ENCODE data around the gene DNAJB14. TPM values are rescaled to one million over a fixed set of nuclear protein-coding genes. Genes with fewer than 3 reads are reported as not detected.

DNAJB14 gene
- total RNA-seq, 1 experiment from 2014 or later = 52.5 TPM

DNA sequence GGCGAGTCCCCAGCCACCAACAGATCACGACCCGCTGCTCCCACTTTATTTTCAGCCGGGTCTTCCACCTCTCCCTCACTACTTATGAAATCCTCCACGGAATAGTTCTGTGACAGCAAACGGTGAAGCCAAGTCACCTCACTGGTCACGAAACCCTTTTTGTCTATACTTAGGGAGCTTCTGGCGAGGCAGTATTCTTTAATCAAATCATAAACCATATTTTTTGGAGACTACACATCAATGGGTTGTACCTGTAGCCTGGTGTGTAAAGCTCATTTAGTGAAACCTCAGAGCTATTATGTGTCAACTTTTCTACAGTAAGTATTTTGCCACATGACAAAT is 4.5 kb upstream of the DNAJB14 start (continued):
- TF ChIP-seq JUND (IDR thresholded peaks at IDR 0.05) = no peak
- TF ChIP-seq CBX3 (IDR thresholded peaks at IDR 0.05; ENCODE audit: low read depth) = no peak
- TF ChIP-seq ZNF274 (IDR thresholded peaks at IDR 0.05; ENCODE audit: low read depth, low read length) = no peak

DNA sequence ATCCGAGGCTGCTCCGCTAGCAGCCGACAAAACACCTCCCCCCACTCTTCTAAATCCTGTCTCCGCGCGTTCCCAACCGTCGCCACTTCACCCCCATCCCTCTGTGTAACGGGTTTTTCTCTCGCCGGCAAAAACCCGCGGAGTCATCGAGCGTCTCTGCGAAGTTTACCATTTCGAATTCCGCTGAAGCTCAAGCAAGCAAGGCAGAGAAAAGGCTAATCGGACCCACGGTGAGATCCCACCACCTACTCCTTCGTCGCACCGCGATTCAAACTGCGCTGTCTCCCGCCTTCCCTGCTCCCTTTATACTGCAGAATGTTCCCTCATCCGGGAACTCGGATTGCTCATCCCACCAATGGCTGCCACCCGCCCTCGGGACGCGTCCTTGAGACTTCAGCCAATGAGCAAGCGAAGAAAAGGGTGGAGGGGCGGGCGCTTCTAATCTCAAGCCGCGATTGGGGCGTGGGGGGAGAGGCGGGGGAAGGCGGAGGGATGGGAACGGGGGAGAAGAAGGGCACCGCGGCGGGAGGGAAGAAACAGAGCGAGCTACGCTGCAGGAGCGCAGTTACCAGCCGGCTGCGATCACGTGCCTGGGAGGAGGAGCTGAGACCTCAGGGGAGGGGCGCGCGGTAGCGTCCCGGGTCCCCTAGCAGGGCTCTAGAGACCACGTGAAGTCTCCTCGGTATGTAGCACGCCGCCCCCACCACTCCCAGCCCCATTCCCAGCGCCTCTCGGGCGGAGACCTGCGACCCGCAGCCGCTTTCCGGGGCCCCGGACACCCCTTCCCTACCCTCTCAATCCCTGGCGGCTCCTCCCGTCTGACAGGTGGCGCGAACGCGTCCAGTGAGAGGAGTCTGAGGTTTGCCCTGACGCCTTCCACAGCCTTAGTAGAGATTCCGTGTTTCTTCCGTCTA is 3.8 kb upstream of the DNAJB14 start, which contains the start of gene H2AZ1:
H2AZ1 (minus strand) TSS at position 277 of the 914 bp plus-strand sequence; CDS start at position 172, 105 bp downstream.
- peak; percentile 78 for TF ChIP-seq YY1 (IDR thresholded peaks at IDR 0.05; ENCODE audit: extremely low read depth, insufficient replicate concordance, low read depth, low read length)
- peak; percentile 85 for TF ChIP-seq TCF7L2 (IDR thresholded peaks at IDR 0.05; ENCODE audit: borderline replicate concordance, extremely low read depth, insufficient read depth, insufficient read length)
- peak; percentile 99 for TF ChIP-seq POLR2AphosphoS5 (IDR thresholded peaks at IDR 0.05; ENCODE audit: low read depth, low read length)
- TF ChIP-seq, protein P1, sequence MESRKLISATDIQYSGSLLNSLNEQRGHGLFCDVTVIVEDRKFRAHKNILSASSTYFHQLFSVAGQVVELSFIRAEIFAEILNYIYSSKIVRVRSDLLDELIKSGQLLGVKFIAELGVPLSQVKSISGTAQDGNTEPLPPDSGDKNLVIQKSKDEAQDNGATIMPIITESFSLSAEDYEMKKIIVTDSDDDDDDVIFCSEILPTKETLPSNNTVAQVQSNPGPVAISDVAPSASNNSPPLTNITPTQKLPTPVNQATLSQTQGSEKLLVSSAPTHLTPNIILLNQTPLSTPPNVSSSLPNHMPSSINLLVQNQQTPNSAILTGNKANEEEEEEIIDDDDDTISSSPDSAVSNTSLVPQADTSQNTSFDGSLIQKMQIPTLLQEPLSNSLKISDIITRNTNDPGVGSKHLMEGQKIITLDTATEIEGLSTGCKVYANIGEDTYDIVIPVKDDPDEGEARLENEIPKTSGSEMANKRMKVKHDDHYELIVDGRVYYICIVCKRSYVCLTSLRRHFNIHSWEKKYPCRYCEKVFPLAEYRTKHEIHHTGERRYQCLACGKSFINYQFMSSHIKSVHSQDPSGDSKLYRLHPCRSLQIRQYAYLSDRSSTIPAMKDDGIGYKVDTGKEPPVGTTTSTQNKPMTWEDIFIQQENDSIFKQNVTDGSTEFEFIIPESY (IDR thresholded peaks at IDR 0.05; ENCODE audit: extremely low read depth, insufficient replicate concordance, low read length) = no peak
- TF ChIP-seq POLR2A (IDR thresholded peaks at IDR 0.05; ENCODE audit: borderline replicate concordance, extremely low read depth, insufficient read depth, insufficient read length) = peak; percentile 99
- TF ChIP-seq, protein P2, sequence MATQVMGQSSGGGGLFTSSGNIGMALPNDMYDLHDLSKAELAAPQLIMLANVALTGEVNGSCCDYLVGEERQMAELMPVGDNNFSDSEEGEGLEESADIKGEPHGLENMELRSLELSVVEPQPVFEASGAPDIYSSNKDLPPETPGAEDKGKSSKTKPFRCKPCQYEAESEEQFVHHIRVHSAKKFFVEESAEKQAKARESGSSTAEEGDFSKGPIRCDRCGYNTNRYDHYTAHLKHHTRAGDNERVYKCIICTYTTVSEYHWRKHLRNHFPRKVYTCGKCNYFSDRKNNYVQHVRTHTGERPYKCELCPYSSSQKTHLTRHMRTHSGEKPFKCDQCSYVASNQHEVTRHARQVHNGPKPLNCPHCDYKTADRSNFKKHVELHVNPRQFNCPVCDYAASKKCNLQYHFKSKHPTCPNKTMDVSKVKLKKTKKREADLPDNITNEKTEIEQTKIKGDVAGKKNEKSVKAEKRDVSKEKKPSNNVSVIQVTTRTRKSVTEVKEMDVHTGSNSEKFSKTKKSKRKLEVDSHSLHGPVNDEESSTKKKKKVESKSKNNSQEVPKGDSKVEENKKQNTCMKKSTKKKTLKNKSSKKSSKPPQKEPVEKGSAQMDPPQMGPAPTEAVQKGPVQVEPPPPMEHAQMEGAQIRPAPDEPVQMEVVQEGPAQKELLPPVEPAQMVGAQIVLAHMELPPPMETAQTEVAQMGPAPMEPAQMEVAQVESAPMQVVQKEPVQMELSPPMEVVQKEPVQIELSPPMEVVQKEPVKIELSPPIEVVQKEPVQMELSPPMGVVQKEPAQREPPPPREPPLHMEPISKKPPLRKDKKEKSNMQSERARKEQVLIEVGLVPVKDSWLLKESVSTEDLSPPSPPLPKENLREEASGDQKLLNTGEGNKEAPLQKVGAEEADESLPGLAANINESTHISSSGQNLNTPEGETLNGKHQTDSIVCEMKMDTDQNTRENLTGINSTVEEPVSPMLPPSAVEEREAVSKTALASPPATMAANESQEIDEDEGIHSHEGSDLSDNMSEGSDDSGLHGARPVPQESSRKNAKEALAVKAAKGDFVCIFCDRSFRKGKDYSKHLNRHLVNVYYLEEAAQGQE (IDR thresholded peaks at IDR 0.05; ENCODE audit: low read depth) = no peak
- peaks cover 39% of the 10 kb centered on the region for H3K79me2 ChIP-seq (ENCODE audit: insufficient read depth, low read length)
- peak within 1 kb of the TSS; percentile 63 for H2AFZ ChIP-seq (ENCODE audit: low read depth, low read length, poor library complexity, severe bottlenecking)
- no peaks in the 10 kb centered on the region for H3K27me3 ChIP-seq (ENCODE audit: insufficient read depth, low read length)
- H4K20me1 ChIP-seq (ENCODE audit: insufficient read depth) = peaks cover 8% of the 10 kb centered on the region; the same call in 1 of the 2 replicates
- peak; percentile 98 for DNase-seq (ENCODE audit: low read depth, low spot score)
- ChIA-PET RAD21 (ENCODE audit: low non-redundant PET in 1 of 2, low total read pairs in 2 of 2, uncharacterized antibody in 2 of 2, unreplicated experiment in 2 of 2) (no interaction called here), CTCF (interaction anchor here (1.1 to 1.5 kb wide), 2 partner anchors 48 to 146 kb away, joined by 3 to 7 read pairs; no protein-coding TSS in a partner anchor), POLR2A (interaction anchor here (0.7 to 2.0 kb wide), 8 partner anchors 10 to 139 kb away, joined by 3 to 25 read pairs (median 6); partner anchors contain the start of gene LAMTOR3)
- H3K9me3 ChIP-seq (ENCODE audit: control insufficient read depth in 1 of 2, insufficient read depth in 1 of 2, low read depth in 1 of 2, low read length in 2 of 2) = no peaks in the 10 kb centered on the region
- H3K4me3 ChIP-seq (replicated peaks in 1 of 2; ENCODE audit: low read depth in 1 of 2, low read length in 2 of 2) = peak within 1 kb of the TSS; percentile 85 to 94
- H3K9ac ChIP-seq (ENCODE audit: low read length) = peak within 1 kb of the TSS; percentile 92
- no TSS peak for BruUV-seq (replicated peaks)
- peaks cover 13 to 34% of the 10 kb centered on the region in 2 experiments; a peak in 3 of 4 replicates for H3K4me1 ChIP-seq (ENCODE audit: control insufficient read depth in 1 of 2, insufficient read depth in 2 of 2, low read length in 2 of 2)
- H3K36me3 ChIP-seq (ENCODE audit: control insufficient read depth in 1 of 2, insufficient read depth in 2 of 2, low read length in 2 of 2) = peaks cover 8 to 12% of the 10 kb centered on the region in 2 experiments; a peak in 3 of 4 replicates
- no peaks in the 10 kb centered on the region for H3K9me2 ChIP-seq (ENCODE audit: insufficient read depth)
- ATAC-seq = peak; percentile 73
- H3K4me2 ChIP-seq (ENCODE audit: low read length) = peak within 1 kb of the TSS; percentile 93
- H3K27ac ChIP-seq (ENCODE audit: low read depth, low read length) = peak within 1 kb of the TSS; percentile 94
- intact Hi-C loops (cut with micrococcal nuclease) = loop anchor here (2.0 to 5.0 kb wide), 3 partner anchors 58 to 387 kb away; partner anchors contain the start of gene LAMTOR3

Measured in HCT116 (cell line).